Type B pancreatic cell (in vitro differentiated cells): Measurements from ENCODE around the gene CFAP69. TPM values are rescaled to one million over a fixed set of nuclear protein-coding genes. Genes with fewer than 3 reads are reported as not detected.

Experiments used
- DNase-seq: peaks from one replicate; pipeline ENCODE4 v3.0.0; 2021; ENCODE audit warnings: mixed read lengths; ENCODE audit not compliant: unreplicated experiment; ENCODE audit errors: extremely low spot score
- H3K27ac Mint-ChIP-seq: 2 replicates; pipeline ENCODE4 v1.8.0; 2021; ENCODE audit warnings: mild to moderate bottlenecking, mixed read lengths
- H3K27me3 Mint-ChIP-seq: 2 replicates; pipeline ENCODE4 v1.8.0; 2021; ENCODE audit warnings: mixed read lengths
- H3K36me3 Mint-ChIP-seq: 2 replicates; pipeline ENCODE4 v1.8.0; 2021; ENCODE audit warnings: mixed read lengths
- H3K4me1 Mint-ChIP-seq: one replicate; pipeline ENCODE4 v1.8.0; 2021; ENCODE audit warnings: mixed read lengths; ENCODE audit not compliant: unreplicated experiment
- H3K4me3 Mint-ChIP-seq: 2 replicates; pipeline ENCODE4 v1.8.0; 2021; ENCODE audit warnings: mild to moderate bottlenecking, mixed read lengths
- H3K9me3 Mint-ChIP-seq: 2 replicates; pipeline ENCODE4 v1.8.0; 2021; ENCODE audit warnings: mixed read lengths
- total RNA-seq: library from RNA; stranded (reverse); gene quantifications from 2 replicates; pipeline ENCODE4 v1.2.1, GENCODE V29; 2021; ENCODE audit warnings: low replicate concordance
- TF ChIP-seq, protein P1 (sequence below): fragments of 200-600 bp; sonication (generic); conservative IDR thresholded peaks from 2 replicates; pipeline ENCODE4 v1.5.0; 2021; ENCODE audit warnings: antibody characterized with exemption, mild to moderate bottlenecking

Gene CFAP69
- total RNA-seq, 1 donor from 2014 or later, result 6.2 TPM

DNA sequence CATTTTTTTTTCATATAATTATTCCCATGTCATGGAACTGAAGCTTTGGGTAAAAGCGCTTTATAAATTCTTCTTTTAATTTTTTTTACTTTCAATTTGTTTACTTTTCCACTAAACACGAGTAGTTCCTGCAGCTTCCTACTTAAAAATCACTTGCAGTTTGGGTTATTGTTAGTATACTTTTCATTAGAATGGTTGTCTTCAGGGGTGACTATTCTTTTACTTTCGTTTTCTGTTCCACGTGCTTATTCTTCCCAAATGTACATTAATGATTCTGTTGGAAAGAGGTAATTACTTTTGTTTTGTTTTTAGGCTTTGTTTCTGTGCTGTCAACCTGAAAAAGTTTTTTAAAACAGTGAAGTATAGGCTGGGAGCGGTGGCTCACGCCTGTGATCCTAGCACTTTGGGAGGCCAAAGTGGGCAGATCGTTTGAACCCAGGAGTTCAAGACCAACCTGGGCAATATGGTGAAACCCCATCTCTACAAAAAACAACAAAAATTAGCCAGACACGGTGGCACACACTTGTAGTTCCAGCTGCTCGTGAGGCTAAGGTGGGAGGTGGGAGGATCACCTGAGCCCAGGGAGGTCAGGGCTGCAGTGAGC is 5.2 kb upstream of the CFAP69 start:
- Mint-ChIP-seq H3K36me3 (no peaks in the 10 kb centered on the region), H3K4me1 (peaks cover 13% of the 10 kb centered on the region), H3K9me3 (no peaks in the 10 kb centered on the region), H3K27ac (no peak overlapping the region), H3K27me3 (peaks cover 10% of the 10 kb centered on the region), H3K4me3 (no peak overlapping the region)
- TF ChIP-seq, protein P1, sequence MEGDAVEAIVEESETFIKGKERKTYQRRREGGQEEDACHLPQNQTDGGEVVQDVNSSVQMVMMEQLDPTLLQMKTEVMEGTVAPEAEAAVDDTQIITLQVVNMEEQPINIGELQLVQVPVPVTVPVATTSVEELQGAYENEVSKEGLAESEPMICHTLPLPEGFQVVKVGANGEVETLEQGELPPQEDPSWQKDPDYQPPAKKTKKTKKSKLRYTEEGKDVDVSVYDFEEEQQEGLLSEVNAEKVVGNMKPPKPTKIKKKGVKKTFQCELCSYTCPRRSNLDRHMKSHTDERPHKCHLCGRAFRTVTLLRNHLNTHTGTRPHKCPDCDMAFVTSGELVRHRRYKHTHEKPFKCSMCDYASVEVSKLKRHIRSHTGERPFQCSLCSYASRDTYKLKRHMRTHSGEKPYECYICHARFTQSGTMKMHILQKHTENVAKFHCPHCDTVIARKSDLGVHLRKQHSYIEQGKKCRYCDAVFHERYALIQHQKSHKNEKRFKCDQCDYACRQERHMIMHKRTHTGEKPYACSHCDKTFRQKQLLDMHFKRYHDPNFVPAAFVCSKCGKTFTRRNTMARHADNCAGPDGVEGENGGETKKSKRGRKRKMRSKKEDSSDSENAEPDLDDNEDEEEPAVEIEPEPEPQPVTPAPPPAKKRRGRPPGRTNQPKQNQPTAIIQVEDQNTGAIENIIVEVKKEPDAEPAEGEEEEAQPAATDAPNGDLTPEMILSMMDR, result no peak
- no peak for DNase-seq

DNA sequence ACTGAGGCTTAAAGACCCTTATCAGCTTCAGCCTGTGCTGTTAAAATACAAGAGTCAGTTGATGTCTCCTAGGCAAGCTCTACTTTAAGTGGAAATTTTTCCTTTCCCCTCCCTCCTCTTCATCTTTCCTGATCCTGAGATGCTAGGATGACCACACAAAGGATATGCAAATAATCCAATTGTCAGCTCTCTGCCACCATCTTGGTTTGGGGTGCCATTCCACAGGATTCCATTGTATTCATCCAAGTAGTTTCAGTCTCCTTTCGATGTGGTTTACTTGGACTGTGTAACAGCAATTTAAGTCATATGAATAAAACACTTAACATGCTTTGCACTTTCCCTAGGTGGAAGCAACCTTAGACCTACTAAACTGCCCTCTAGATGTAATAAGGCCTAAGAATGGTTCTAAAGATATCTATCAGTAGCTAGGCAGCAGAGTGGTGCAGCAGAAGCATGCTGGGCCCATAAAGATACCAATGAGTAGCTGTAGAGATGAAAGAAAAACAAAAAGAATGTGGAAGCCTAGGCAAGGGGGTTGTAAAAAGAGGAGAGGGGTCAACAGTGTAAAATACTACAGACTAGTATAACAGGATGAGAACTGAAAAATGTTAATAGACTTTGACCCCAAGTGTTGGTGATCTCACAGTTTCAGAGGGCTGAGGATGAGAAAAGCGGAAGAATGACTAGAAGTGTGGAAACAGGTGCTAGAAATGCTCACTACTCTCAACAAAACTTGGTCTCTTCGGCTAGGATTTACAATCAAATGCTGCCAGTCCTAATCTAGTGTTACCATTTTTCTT is 2.4 kb upstream of the CFAP69 start:
- Mint-ChIP-seq H3K4me3 (peak overlapping the region; percentile 59), H3K27me3 (peaks cover 27% of the 10 kb centered on the region), H3K36me3 (no peaks in the 10 kb centered on the region), H3K4me1 (peaks cover 28% of the 10 kb centered on the region), H3K9me3 (no peaks in the 10 kb centered on the region), H3K27ac (no peak overlapping the region)
- DNase-seq, result no peak
- TF ChIP-seq, protein P1, result no peak

DNA sequence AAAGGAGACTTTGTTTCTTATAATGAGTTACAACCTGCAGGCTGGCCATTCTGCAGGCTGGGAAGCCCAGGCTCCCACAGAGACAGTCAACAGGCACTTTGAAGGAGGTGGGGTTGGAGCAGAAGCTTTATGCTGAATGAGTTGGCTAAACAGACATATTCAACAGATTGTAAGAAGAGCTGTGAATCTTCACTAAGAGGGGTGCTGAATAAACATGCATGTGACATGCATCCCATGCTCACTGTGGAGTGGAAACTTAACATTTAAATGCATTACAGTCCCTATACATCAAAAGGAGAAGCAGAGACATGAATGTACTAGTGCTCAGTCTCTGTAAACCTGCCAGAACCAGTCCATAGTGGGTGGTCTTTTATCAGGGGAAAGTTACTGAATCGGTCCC is 1.4 kb upstream of the CFAP69 start:
- peaks cover 27% of the 10 kb centered on the region for H3K27me3 Mint-ChIP-seq

DNA sequence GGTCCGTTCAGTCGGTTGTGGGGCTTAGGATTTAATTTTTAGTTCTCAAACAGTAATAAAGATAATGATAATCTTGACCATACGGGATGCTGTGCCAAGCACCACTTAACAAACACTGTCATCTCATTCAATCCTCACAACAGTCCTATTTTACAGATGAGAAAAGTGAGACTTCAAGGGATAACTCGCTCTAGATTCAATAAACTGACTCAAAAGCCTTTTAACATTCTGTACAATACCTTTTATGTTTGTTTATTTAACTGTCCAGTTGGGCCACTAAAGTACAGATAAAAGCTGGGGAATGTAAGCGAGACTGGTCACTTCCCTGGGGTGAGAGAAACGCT is 437 bp upstream of the CFAP69 start:
- no peaks in the 10 kb centered on the region for H3K36me3 Mint-ChIP-seq
- TF ChIP-seq, protein P1, result no peak
- H3K27ac Mint-ChIP-seq, result peak overlapping the region; percentile 81

More for the DNA sequence above, 1.4 kb upstream of the CFAP69 start:
- Mint-ChIP-seq H3K27ac (no peak overlapping the region), H3K9me3 (no peaks in the 10 kb centered on the region), H3K4me3 (peak overlapping the region; percentile 84), H3K36me3 (no peaks in the 10 kb centered on the region), H3K4me1 (peaks cover 28% of the 10 kb centered on the region)
- no peak for DNase-seq
- TF ChIP-seq, protein P1, result no peak

DNA sequence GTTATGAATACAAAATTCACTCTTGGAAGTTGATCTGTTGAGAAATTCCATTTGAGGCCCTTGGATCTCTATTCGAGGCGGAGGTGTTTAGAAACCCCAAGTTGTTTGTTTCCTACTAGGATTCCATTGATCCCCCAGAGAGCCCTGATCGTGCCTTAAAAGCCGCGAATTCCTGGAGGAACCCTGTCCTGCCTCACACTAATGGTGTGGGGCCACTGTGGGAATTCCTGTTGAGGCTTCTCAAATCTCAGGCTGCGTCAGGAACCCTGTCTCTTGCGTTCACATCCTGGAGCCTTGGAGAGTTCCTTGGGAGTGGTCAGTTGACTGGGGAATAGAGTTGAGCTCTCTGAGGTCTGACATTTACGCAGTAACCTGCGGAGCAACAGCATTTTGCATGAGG is 1.2 kb downstream of the CFAP69 start:
- H3K27me3 Mint-ChIP-seq, result peaks cover 27% of the 10 kb centered on the region

More for the DNA sequence above, 437 bp upstream of the CFAP69 start:
- H3K27me3 Mint-ChIP-seq, result peaks cover 27% of the 10 kb centered on the region
- DNase-seq, result no peak
- peak overlapping the region; percentile 97 for H3K4me3 Mint-ChIP-seq
- no peaks in the 10 kb centered on the region for H3K9me3 Mint-ChIP-seq
- H3K4me1 Mint-ChIP-seq, result peaks cover 28% of the 10 kb centered on the region

More for the DNA sequence above, 1.2 kb downstream of the CFAP69 start:
- Mint-ChIP-seq H3K9me3 (no peaks in the 10 kb centered on the region), H3K4me3 (peak overlapping the region; percentile 97), H3K27ac (no peak overlapping the region), H3K4me1 (peaks cover 28% of the 10 kb centered on the region), H3K36me3 (no peaks in the 10 kb centered on the region)
- TF ChIP-seq, protein P1, result no peak
- DNase-seq, result no peak
